Measurements from ENCODE around the gene AMN1.
A peak's percentile ranks its signal among the peaks of the same experiment; 100 is the strongest.

AMN1 gene

DNA sequence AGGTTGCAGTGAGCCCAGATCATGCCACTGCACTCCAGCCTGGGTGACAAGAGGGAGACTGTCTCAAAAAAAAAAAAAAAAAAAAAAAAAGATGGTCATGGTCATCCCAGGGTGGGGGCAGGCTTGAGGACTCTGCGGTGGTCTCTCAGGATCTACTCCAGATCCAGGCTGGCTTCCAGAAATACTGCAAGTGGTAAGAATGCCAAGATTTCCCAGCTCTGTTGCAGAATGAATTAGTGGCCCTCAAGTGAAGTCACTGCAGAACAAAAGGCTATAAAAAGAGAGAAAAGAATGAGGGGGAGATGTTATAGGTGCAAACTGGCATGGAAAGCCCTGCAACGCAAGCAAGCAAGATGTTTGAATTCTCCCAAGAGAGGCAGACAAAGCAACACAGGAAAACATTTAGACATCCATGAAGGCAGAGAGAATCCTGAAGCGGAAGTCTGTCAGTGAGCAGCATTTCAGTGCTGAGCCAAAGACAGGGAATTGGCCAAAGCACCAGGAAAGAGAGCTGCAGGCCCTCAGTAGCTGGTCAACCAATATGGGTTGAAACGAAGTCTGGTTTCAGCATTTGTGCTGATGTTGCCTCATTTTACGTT is 101.3 kb downstream of the AMN1 start:
- no peak for DNase-seq

DNA sequence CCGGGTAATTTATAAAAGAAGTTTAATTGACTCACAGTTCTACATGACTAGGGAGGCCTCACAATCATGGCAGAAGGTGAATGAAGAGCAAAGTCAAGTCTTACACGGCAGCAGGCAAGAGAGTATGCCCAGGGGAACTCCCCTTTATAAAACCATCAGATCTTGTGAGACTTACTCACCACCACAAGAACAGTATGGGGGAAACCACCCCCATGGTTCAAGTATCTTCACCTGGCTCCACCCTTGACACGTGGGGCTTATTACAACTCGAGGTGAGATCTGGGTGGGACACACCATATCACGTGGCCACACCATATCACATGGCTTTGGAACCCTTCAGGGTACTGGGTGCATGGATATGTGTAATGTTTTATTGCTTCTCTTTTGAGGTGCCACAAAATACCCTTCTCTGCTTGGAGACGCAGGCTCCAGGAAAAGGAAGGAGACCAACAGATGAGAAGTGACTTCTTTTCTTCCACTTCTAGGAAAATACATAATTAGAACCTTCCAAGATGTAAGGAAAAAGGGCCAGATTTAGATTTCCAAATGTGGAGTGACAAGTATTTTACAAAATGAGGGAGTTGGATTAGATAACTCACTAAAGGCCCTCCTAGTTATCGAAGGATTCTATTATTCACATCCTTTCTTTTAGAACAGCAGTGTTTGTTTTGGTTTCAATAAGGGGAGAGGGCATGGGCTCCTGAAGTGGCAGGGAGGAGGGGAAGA is 102.4 kb downstream of the AMN1 start:
- peak in 1 of 3 experiments; percentile 21 for DNase-seq

- no peak for DNase-seq
Measured at GRCh38 chr12:31622038-31622437, 106.8 kb downstream of the AMN1 start.

Measured in NCI-H1417 (cell line).